GM19238 (cell line): ENCODE measurements around the gene FBLN5.

Experiments used
- DNase-seq: peaks from one replicate; pipeline ENCODE4 v3.0.0; 2011; ENCODE audit warnings: low spot score; ENCODE audit not compliant: insufficient read length

FBLN5 gene

GRCh38 chr14:91947475-91948184, at the start of gene FBLN5:
Gene FBLN5, minus strand, starts transcription at chr14:91947694. Its CDS starts 465 bp downstream, at chr14:91947229.
- no peak for DNase-seq

GRCh38 chr14:91996948-91997371, 49.5 kb upstream of the FBLN5 start:
- no peak for DNase-seq

- DNase-seq: no peak
These were observed 39.7 kb upstream of the FBLN5 start for GRCh38 chr14:91987192-91987591.

- no peak for DNase-seq
These were observed 38.2 kb upstream of the FBLN5 start for GRCh38 chr14:91985521-91986255.

GRCh38 chr14:91985008-91985407, 37.5 kb upstream of the FBLN5 start:
- DNase-seq: no peak

GRCh38 chr14:91983588-91983987, 36.1 kb upstream of the FBLN5 start:
- DNase-seq: no peak

- peak; percentile 8 for DNase-seq
These were observed 32.7 kb upstream of the FBLN5 start for GRCh38 chr14:91980157-91980556.

- no peak for DNase-seq
These were observed 30.4 kb upstream of the FBLN5 start for GRCh38 chr14:91977884-91978283.

GRCh38 chr14:91975763-91976162, 28.3 kb upstream of the FBLN5 start:
- no peak for DNase-seq

- DNase-seq: no peak
These were observed 23.8 kb upstream of the FBLN5 start for GRCh38 chr14:91971188-91971778.

- no peak for DNase-seq
These were observed 20.8 kb upstream of the FBLN5 start for GRCh38 chr14:91968280-91968679.

GRCh38 chr14:91964724-91965123, 17.2 kb upstream of the FBLN5 start:
- no peak for DNase-seq

GRCh38 chr14:91964011-91964410, 16.5 kb upstream of the FBLN5 start:
- no peak for DNase-seq

GRCh38 chr14:91963465-91963864, 16.0 kb upstream of the FBLN5 start:
- no peak for DNase-seq

- DNase-seq: no peak
These were observed 14.1 kb upstream of the FBLN5 start for GRCh38 chr14:91961297-91962220.

GRCh38 chr14:91957876-91958313, 10.4 kb upstream of the FBLN5 start:
- DNase-seq: no peak

GRCh38 chr14:91956616-91957015, 9.1 kb upstream of the FBLN5 start:
- DNase-seq: no peak

- DNase-seq: no peak
These were observed 7.7 kb upstream of the FBLN5 start for GRCh38 chr14:91955168-91955567.

GRCh38 chr14:91953170-91953985, 5.9 kb upstream of the FBLN5 start:
- DNase-seq: no peak
